DND-41 (cell line): ENCODE data around the gene DLK1.

Source experiments
- ATAC-seq: fragments of 200-7000 bp; cut with Tn5 transposase; 3 replicates; pipeline ENCODE4 v1.9.1; 2021; ENCODE audit warnings: low read depth; ENCODE audit not compliant: insufficient read depth
- DNase-seq: peaks from one replicate; pipeline ENCODE4 v3.0.0-alpha.2; 2020
- H2AFZ ChIP-seq: 2 replicates; pipeline ENCODE4 v1.6.0; 2012; ENCODE audit warnings: low read depth, low read length
- H3K27ac ChIP-seq: 2 replicates; pipeline ENCODE4 v1.5.1; 2012; ENCODE audit warnings: low read length, inconsistent platforms
- H3K27me3 ChIP-seq: fragments of 200-600 bp; sonication (generic); 2 replicates; pipeline ENCODE4 v1.6.0; 2012; ENCODE audit warnings: low read length, mild to moderate bottlenecking, inconsistent platforms; ENCODE audit not compliant: insufficient read depth, poor library complexity
- H3K36me3 ChIP-seq: 2 replicates; pipeline ENCODE4 v1.5.1; 2012; ENCODE audit warnings: low read length, inconsistent platforms; ENCODE audit not compliant: insufficient read depth
- H3K4me1 ChIP-seq: 2 replicates; pipeline ENCODE4 v1.5.1; 2012; ENCODE audit warnings: mild to moderate bottlenecking, low read length; ENCODE audit not compliant: insufficient read depth
- H3K4me2 ChIP-seq: 2 replicates; pipeline ENCODE4 v1.6.0; 2012; ENCODE audit warnings: mild to moderate bottlenecking, moderate library complexity, low read length, inconsistent platforms; ENCODE audit not compliant: insufficient read depth
- H3K4me3 ChIP-seq, 2 experiments: fragments of 200-600 bp in 1 of 2; shearing (Covaris generic) in 1 of 2; 2 replicates each; pipeline ENCODE4 v1.5.1; 2012 to 2016; ENCODE audit warnings: inconsistent platforms in 2 of 2, low read length in 2 of 2, mild to moderate bottlenecking in 2 of 2, low read depth in 1 of 2, moderate library complexity in 1 of 2
- H3K79me2 ChIP-seq: 2 replicates; pipeline ENCODE4 v1.6.0; 2012; ENCODE audit warnings: low read length, inconsistent platforms; ENCODE audit not compliant: insufficient read depth
- H3K9ac ChIP-seq: 2 replicates; pipeline ENCODE4 v1.6.0; 2012; ENCODE audit warnings: low read depth, mild to moderate bottlenecking, inconsistent platforms, low read length, moderate library complexity
- H3K9me3 ChIP-seq: 2 replicates; pipeline ENCODE4 v1.5.1; 2012; ENCODE audit warnings: low read length, moderate library complexity, mild to moderate bottlenecking, inconsistent platforms; ENCODE audit not compliant: insufficient read depth, severe bottlenecking
- H4K20me1 ChIP-seq: 2 replicates; pipeline ENCODE4 v1.6.0; 2012; ENCODE audit warnings: low read length; ENCODE audit not compliant: insufficient read depth
- CTCF ChIP-seq: IDR thresholded peaks from 2 replicates; pipeline ENCODE4 v1.5.1; 2012; ENCODE audit warnings: borderline replicate concordance, low read length, moderate library complexity, mild to moderate bottlenecking; ENCODE audit not compliant: poor library complexity, severe bottlenecking; ENCODE audit errors: extremely low read depth
- EZH2 ChIP-seq: IDR thresholded peaks from 3 replicates; pipeline ENCODE4 v1.6.1; 2012; ENCODE audit warnings: borderline replicate concordance, low read depth, mild to moderate bottlenecking, moderate library complexity, low read length, inconsistent platforms; ENCODE audit not compliant: severe bottlenecking

DLK1 gene

GRCh38 chr14:100715803-100716202 is 10.9 kb upstream of the DLK1 start:
- H3K4me3 ChIP-seq = no peak overlapping the region
- no peak overlapping the region for H3K9ac ChIP-seq
- H2AFZ ChIP-seq = no peak overlapping the region
- peaks cover 21% of the 10 kb centered on the region for H3K27me3 ChIP-seq
- no peak for ATAC-seq
- no peak for DNase-seq
- H3K36me3 ChIP-seq = no peaks in the 10 kb centered on the region
- peaks cover 11% of the 10 kb centered on the region for H3K4me1 ChIP-seq
- H3K9me3 ChIP-seq = no peaks in the 10 kb centered on the region
- no peak overlapping the region for H3K27ac ChIP-seq
- H3K4me2 ChIP-seq = no peak overlapping the region
- peaks cover 10% of the 10 kb centered on the region for H4K20me1 ChIP-seq
- no peak for TF ChIP-seq CTCF
- no peak for TF ChIP-seq EZH2
- no peaks in the 10 kb centered on the region for H3K79me2 ChIP-seq

DNA sequence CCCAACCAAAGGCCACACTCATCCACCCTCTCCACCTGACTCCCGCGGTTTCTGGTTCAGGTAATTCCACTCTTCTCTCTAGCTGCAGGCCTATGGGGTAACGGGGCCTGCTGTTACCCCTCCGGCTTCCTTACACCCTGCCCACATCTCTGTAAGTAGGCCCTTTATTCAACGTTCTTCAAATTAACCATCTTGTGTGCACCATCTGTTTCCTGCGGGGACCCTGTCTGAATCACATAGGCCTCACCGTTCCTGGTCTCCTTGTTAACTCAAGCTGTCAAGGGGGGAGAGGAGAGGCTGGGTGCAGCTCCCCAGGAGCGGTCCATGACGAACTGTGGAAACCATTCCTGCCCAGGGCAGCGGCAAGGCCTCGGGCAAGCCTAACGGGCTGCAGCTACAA is 9.3 kb upstream of the DLK1 start:
- Histone ChIP-seq H3K79me2 (no peaks in the 10 kb centered on the region), H4K20me1 (peaks cover 7% of the 10 kb centered on the region), H3K27me3 (peaks cover 35% of the 10 kb centered on the region), H3K4me2 (no peak overlapping the region), H3K4me3 (no peak overlapping the region), H3K9me3 (no peaks in the 10 kb centered on the region), H3K27ac (no peak overlapping the region), H3K9ac (no peak overlapping the region), H3K4me1 (peaks cover 11% of the 10 kb centered on the region), H3K36me3 (no peaks in the 10 kb centered on the region), H2AFZ (no peak overlapping the region)
- no peak for ATAC-seq
- TF ChIP-seq CTCF (no peak), EZH2 (no peak)
- DNase-seq = no peak

- DNase-seq (no peak), ATAC-seq (no peak)
- H3K27ac ChIP-seq = no peak overlapping the region
- H3K79me2 ChIP-seq = no peaks in the 10 kb centered on the region
- TF ChIP-seq CTCF = no peak
- TF ChIP-seq EZH2 = no peak
- H3K36me3 ChIP-seq = no peaks in the 10 kb centered on the region
- H3K9ac ChIP-seq = no peak overlapping the region
- H3K4me3 ChIP-seq = no peak overlapping the region
- no peaks in the 10 kb centered on the region for H3K4me1 ChIP-seq
- H2AFZ ChIP-seq = no peak overlapping the region
- H3K27me3 ChIP-seq = peaks cover 39% of the 10 kb centered on the region
- H3K9me3 ChIP-seq = no peaks in the 10 kb centered on the region
- peaks cover 6% of the 10 kb centered on the region for H4K20me1 ChIP-seq
- no peak overlapping the region for H3K4me2 ChIP-seq
These were observed 6.6 kb upstream of the DLK1 start for GRCh38 chr14:100719976-100720520.

DNA sequence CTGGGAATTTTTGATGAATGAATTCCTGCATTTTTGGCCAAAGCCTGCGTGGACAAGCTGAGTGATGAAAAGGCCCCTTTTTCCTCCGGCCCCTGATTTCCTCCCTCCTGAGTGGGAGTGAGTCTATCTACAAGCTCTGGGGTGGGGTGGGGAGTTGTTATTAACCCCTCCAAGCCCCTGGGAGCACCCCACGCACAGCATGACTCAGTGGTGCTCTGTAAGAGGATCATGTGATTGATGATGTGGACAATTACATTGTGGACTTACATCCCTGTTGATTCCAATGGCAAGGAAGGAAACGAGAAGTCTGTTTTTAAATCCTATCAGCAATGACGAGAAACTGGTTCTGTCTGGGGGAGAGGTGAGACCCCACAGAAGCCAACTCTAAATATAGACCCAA is 5.1 kb upstream of the DLK1 start:
- no peak for TF ChIP-seq EZH2
- TF ChIP-seq CTCF = no peak
- peaks cover 3% of the 10 kb centered on the region; the same call in 1 of the 2 replicates for H4K20me1 ChIP-seq
- peaks cover 39% of the 10 kb centered on the region for H3K27me3 ChIP-seq
- no peak overlapping the region for H3K4me3 ChIP-seq
- H3K36me3 ChIP-seq = no peaks in the 10 kb centered on the region
- no peak overlapping the region for H3K9ac ChIP-seq
- ATAC-seq = no peak
- no peaks in the 10 kb centered on the region for H3K79me2 ChIP-seq
- no peak overlapping the region for H2AFZ ChIP-seq
- DNase-seq = no peak
- no peaks in the 10 kb centered on the region for H3K9me3 ChIP-seq
- no peak overlapping the region for H3K4me2 ChIP-seq
- H3K27ac ChIP-seq = no peak overlapping the region
- H3K4me1 ChIP-seq = no peaks in the 10 kb centered on the region
